ENCODE data around the gene ATP7B.
"Not testable (repeated sequence)": the region's sequence is repeated elsewhere in the genome, so short reads cannot be mapped to it uniquely, and the experiment has no call there.

ATP7B gene

DNA sequence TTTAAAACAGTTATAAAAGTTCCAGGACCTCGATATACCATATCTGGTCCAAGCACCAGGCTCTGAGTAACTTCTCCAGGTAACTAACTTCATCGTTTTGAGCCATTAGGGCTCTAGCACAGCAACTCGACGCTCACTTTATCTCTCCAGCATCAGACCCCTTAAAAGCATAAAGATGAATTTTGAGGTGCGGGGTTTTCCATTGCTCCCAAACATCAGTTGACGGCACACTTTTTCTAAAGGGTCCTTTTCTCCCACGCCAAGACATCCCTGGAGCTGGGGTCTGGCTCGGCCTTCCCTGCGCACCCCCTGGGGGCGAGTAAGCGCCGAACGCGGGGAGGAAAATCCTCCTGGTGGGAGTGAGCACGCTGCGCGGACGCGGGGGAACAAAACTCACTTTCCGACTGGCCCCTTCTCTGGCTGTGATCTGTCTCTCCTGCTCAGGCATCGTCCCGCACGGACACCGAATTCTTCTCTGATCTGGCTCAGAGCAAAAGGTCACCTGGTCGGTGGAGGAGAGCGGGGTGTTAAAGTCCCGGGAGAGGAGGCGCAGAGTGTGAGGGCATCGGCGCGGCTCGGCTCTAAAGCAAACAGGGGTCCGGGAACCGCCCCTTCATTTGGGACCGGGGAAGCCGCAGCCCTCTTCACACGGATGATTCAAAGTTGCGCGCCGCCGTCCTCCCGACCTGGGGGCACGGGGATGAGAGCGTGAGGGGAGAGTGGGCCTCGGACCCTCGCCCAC lies at the start of gene ATP7B:
Gene ATP7B (minus strand): TSS at position 561 of the 742 bp plus-strand sequence. CDS start 113 bp downstream, at position 448.
- no peak for FAIRE-seq

DNA sequence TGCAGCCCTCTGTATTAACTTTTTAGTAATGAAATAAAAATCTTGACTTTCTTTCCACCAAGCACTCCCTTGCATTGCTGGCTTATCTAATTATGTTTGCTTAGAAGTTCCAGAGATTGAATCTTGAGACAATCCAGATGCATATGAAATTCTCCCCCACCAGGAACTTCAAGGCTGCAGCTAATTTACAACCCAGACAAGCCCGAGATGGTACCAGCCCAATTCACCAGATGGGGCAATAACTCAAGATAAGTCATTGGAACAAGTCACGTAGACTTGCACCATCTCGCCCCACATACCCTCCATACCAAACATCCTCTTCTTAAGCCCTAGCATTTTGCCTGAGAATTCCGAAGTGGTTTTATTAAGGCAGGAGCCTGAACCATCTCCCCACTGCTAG lies 42.2 kb upstream of the ATP7B start:
- FAIRE-seq, result no peak

DNA sequence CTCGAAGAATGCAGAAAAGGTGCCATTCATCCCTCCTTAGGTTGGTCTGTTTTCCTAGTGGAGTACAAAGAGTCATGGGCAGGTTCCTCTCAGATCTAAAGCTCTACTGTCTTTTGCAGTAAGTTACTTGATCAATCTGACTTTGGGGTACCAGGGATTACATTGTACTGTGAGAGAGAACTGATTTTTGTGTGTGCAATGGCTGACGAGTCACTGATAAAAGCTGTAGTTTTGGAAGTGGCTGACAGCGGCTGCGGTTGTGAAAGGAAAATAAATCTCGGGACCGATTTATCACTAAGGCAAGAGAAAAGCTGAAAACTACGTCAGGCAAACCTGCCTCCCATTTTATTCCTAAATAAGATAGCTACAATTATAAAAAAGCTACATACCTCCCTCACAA lies 40.1 kb upstream of the ATP7B start:
- FAIRE-seq, result no peak

DNA sequence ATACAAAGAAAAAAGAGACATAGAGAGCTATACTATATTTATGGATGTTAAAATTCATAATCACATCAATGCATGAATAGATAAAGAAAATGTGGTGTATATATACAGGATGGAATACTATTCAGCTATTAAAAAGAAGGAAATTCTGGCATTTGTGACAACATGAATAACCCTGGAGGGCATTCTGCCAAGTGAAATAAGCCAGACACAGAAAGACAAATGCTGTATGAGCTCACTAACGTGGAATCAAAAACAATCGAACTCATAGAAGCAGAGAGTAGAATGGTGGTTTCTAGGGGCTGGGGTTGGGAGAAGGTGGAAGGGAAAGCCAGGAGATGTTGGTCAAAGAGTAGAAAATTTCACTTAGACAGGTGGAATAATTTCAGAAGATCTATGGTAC lies 37.3 kb upstream of the ATP7B start:
- FAIRE-seq, result no peak

DNA sequence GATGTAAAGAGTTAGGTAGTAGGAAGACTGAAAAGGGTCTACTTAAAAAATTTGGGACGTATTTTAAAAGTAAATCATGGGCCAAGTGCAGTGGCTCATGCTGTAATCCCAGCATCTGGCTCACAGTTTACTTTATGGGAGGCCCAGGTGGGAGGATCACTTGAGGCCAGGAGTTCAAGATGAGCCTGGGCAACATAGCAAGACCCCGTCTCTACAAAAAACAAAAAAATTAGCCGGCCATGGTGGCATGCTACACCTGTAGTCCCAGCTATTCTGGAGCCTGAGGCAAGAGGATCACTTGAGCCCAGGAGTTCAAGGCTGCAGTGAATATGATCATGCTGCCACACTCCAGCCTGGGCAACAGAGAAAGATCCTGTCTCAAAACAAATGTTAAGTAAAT lies 36.2 kb upstream of the ATP7B start:
- no peak for FAIRE-seq

DNA sequence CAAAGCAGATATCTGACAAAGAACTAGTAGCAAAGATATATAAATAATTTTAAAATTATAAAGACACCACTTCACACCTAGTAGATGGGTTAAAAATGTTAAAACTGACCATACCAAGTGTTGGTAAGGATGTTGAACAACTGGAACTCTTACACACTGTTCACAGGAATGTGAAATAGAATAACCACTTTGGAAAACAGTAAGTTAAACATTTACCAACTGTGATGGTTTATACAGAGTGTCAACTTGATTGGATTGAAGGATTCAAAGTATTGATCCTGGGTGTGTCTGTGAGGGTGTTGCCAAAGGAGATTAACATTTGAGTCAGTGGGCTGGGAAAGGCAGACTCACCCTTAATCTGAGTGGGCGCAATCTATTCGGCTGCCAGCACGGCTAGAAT lies 32.4 kb upstream of the ATP7B start:
- no peak for FAIRE-seq

DNA sequence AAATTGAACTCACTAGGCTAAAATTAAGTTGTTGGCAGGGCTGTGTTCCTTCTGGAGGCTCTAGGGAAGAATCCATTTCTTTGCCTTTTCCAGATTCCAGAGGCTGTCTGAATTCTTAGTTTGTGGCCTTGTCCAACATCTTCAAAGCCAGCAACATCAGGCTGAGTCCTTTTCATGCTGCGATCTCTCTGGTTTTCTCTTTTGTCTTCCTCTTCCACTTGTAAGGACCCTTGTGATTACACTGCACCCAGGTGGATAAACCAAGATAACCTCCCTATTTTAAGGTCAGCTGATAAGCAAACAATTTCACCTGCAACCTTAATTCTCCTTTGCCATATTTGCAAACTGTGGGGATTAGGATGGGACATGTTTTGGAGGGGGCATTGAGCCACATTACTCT lies 24.8 kb upstream of the ATP7B start:
- FAIRE-seq, result no peak

DNA sequence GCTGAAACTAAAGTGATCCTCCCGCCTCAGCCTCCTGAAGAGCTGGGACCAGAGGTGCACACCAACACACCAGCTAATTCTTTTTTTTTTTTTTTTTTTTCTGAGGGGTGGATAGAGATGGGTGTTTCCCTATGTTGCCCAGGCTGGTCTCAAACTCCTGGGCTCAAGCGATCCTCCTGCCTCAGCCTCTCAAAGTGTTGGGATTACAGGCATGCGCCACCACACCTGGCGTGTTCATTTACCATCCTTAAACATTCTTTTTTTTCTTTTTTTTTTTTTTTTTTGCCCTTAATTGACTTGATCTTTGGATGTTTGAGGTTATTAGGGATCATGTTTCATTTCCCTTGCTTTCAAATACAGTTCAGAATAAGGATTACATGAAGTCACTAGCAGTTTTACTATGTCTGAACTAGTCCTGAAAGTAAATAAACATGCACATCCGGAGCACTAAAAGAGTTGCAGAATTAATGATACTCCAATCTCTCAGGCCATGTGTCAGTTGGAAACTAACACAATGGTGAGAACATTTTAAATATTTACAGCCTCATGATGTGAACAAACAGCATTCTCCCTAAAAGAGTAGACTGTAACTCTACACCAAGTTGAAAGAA lies 23.5 kb upstream of the ATP7B start:
- FAIRE-seq, result no peak

DNA sequence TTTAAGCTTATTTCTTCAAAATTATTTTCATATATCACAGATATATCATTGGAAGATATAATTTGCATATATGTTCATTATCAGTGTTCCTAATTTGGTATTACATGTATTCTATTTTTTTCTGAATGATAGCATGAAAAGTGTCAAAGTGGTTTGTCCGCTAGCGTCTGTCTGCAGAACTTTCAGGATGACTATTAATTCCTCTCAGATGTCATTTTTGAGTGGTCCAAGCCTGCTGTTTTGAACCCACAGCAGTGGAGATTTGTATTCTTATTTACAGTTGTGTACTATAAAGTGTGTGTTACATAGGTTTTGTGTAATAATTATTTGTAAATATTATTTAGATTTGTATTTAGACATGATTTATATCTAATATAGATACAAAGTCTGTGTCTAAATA lies 21.8 kb upstream of the ATP7B start:
- FAIRE-seq, result no peak

DNA sequence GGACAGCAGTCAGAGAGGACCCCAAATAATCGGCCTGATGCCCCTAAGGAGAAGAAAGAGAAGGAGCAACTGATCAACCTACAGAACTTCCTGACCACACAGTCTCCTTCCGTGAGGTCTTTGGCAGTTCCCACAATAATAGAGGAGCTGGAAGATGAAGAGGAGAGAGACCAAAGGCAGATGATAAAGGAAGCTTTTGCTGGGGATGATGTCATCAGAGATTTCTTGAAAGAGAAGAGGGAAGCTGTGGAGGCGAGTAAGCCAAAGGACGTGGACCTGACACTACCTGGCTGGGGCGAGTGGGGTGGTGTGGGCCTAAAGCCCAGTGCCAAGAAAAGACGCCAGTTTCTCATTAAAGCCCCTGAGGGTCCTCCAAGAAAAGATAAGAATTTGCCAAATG lies 19.2 kb upstream of the ATP7B start:
- FAIRE-seq, result not testable (repeated sequence)

DNA sequence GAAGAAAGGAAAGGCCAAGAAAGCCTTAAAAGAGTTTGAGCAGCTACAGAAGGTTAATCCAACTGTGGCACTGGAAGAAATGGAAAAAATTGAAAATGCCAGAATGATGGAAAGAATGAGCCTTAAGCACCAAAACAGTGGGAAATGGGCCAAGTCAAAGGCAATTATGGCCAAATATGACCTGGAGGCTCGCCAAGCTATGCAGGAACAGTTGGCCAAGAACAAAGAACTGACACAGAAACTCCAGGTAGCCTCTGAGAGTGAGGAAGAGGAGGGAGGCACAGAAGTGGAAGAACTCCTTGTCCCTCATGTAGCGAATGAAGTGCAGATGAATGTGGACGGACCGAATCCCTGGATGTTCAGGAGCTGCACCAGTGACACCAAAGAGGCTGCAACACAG lies 18.3 kb upstream of the ATP7B start:
- no peak for FAIRE-seq

DNA sequence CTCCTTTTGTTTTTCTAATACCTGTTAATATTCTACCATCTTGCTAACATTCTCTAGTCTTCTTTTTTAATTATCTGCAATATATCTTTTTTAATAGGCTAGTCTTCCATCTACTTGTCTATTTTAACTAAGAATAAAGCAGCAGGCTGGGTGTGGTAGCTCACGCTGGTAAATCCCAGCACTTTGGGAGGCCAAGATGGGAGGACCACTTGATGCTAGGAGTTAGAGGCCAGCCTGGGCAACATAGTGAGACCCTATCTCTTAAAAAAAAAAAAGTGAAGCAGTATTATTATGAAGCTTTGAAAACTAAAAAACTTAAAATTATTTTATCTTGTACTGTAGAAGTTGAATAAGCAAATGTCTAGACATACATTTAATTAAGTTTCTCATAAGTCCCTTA lies 16.6 kb upstream of the ATP7B start:
- no peak for FAIRE-seq

DNA sequence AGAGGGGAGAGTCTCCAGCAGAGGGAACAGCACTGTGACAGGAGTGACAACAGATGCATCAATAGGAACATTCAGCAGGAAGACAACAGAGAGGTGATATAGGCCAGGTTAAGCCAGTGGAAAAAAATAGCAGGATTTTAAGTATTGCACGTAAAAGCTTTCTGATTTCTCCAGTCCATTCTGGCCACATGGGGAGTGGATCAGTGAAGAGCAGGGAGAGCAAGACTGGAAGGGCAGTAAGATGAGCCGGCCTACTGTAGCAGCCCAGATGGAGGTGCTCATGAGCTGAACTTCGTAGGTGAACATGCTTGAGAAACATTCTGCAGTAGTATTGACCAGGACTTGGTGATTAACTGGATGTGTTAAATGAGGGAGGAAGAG lies 15.0 kb upstream of the ATP7B start:
- no peak for FAIRE-seq

DNA sequence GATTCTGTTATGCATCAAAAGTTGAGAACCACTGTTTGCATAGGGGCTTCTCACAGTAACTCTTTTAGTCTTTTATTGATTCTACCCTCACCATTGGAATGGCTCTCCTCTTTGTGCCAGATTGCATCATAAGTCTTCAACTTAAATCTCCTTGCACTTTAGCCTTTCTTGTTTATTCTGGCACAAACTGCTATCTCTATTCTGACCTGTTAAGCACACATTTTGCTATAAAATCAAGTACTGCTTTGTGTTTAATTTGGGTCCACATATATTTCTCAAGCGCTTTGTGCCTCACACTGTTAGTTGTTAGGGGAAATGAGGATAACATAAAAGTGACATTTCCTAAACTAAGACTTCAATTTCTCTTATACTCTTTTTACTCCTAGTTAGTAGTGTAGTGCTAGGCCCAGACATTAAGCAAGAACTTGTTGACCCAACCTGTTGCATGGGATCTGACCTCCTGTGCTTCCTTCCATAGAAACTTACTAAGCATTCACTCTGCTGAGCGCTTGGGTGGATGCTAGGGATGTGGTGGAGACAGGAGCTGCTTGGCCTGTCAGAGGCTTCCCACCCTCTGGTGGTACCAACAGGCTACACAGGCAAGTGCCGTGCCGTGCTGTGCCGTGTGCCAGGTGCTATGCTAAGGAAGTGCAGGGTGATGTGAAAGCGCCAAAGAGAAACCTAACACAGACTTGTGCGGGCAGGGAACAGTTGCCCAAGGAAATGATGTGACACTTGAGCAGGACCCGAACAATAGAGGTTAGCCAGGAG lies 14.4 kb upstream of the ATP7B start:
- FAIRE-seq, result no peak

DNA sequence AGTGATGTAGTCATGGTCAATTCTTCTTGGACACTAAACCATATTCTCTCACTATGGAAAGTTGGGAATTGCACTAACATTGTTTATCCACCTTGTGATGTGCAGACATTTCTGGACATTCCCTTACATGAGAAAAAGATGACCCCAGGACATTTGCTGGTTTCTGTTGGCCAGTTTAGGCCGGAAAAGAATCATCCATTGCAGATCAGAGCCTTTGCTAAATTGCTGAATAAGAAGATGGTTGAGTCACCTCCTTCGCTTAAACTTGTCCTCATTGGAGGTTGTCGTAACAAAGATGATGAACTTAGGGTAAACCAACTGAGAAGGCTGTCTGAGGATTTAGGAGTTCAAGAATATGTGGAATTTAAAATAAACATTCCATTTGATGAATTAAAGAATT lies 13.2 kb upstream of the ATP7B start, which contains the start of gene UTP14C:
Gene UTP14C (plus strand): TSS at position 211 of the 400 bp plus-strand sequence. CDS start 4,114 bp downstream, outside the sequence.
- no peak for FAIRE-seq

DNA sequence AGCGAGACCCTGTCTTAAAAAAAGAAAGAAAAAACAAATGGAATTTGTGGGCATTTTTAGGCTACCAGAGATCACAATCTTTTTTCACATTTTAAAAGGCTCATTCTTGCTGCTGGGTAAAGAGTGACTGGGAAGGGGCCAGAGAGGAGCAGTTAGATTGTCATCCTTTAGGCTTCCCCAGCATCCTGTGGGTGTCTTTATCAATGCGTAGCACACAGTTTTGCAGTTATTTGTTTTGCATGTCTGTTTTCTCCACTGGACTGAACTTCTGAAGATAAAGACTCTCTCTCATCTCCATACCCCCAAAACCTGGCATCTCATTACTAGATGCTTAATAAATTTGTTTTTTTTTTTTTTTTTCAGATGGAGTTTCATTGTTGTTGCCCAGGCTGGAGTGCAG lies 11.1 kb upstream of the ATP7B start:
- FAIRE-seq, result no peak

DNA sequence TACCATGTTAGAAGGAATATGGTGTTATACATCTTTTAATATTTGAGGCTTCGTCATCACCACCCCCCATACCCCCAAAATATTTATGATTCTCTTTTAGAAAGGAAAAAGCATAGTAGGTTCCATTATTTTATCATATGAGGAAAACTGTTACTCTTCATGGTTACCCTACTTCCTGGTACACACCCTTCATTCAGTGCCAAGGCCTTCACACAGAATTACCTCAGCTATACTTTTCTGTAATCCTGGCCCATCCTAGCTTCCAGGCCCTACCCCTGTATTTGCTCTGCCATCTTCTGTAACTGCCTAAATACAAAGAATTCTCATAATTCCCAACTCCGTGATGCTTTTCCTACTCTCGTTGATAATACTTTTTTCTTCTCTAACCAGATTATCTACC lies 8.9 kb upstream of the ATP7B start:
- FAIRE-seq, result no peak

DNA sequence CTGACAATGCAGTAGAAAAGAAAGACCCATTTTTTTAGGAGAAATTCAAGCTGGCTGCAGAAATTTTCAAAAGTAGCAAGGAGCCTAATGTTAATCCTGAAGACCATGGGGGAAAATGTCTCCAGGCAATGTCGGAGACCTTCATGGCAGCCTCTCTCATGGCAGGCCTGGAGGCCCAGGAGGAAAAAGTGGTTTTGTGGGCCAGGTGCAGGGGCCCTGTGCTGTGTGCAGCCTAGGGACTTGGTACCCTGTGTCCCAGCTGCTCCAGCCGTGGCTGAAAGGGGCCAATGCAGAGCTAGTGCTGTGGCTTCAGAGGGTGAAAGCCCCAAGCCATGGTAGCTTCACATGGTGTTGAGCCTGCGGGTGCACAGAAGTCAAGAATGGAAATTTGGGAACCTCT lies 5.0 kb upstream of the ATP7B start:
- FAIRE-seq, result no peak

DNA sequence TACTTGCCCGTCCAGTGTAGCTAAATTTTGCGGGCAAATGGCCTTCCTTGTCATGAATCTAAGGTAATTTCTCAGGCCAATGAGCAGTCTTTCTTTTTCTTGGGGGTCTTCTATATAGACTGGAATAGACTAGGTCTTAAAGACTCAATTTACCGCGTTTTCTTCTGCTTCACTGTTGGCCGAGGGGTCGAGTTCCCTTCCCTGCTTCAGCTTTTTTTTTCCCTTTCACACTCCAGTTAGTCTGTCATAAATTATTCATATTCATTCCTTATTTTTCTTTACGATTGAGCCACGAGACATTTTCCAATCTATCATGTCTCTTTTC lies 1.2 kb upstream of the ATP7B start:
- no peak for FAIRE-seq

DNA sequence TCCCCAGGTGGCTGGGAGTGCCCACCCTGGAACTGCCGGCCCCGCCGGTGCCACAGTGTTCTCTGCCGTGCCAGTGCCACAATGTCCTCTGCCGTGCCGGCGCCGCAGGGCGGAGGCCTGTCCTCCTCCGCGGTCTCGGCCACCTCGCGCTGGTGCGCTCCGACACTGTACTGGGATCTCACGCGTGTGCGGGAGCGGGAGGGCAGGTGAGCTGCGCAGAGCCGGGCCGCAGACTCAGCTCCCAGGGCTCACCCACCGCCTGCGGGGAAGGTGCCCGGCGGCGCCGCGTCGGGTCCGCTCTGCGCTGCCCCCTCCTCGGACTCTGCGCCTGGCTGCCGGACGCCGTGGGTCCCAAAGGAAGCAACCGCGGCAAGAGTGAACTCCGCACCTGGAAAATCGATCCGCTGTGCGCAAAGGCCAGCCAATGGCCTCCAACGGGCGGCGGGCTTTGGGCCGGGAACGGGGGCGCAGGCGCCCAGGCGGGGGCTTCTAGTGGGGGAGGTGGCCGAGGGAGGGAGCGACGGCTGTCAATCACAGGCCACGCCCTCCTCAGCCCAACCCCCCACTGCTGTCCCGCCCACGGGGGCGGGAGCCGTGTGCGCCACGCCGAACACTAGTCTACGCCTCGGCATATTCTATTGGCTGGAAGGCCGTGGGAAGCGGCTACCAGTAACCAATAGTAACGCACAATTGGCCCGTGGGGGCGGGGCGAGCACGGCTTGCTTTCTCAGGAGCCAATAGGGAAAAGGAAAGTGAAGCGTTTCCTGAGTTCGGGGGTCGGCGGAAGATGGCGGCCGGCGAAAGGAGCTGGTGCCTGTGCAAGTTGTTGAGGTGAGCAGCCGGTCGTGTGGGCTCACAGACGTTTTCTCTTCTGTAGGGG lies 622 bp upstream of the ATP7B start, which contains the start of gene ALG11:
Gene ALG11 (plus strand): TSS at position 767 of the 880 bp plus-strand sequence. CDS start 21 bp downstream, at position 788.
- FAIRE-seq, result peak; percentile 97

DNA sequence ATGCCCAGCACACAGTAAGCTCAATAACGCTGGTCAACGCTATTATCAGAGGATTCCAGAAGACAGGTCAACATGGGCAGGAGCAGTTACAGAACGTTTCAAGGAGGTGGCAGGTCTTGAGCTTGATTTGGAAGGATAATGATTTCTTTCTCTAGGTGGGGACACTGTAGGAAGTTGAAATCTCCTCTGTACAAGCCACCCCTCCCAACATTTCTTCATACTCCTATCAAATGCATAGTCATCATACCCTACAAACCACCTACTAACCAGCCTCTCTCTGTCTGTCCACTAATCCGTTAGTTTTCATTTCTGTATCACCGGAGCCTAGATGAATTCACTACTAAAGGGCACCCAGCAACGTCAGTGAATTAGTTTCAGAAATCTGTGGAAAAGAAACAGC lies 1.3 kb downstream of the ATP7B start:
- no peak for FAIRE-seq

DNA sequence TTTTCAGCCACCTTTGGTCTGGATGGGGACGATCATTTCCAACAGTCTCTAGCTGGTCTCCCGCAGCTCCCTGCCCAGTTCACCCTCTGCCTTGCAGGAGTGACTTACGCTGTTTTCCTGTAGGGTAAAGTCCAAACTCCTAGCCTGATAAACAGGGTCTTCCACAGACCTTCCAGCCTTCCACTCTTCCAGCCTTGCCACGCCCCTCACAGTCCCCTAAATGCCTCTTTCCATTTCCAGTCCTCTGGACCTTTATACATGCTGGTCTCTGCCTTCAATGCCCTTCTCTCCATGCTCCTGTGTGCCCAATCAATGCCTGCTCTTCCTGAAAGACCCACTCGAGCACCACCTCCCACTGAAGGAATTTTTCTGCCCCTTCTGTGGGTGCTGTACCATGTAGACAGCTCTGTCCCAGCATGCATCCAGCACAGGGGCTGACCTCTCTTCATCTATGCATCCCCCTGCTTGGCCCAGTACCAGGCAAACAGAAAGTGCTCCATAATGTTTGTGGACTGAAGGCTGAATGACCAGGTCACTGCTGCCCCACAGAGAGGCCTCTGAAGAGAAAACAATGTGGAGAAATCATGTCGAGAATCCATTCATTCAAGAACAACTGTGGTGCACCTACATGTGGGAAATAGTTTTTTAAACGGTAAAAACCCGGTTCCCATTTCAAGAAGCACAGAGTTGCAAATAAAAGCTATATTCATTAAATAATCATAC lies 4.6 kb downstream of the ATP7B start:
- no peak for FAIRE-seq
